HG03342 (cell line): ENCODE results near the gene GPR21.

ENCODE experiments used
- ATAC-seq: cut with Tn5 transposase; IDR thresholded peaks from one replicate; pipeline ENCODE4 v1.9.1; 2021; ENCODE audit warnings: mild to moderate bottlenecking, moderate library complexity; ENCODE audit not compliant: unreplicated experiment

Gene GPR21

GRCh38 chr9:123033352-123033751, at the start of gene GPR21:
Gene GPR21, plus strand, starts transcription at chr9:123033667. Its CDS starts 900 bp downstream, at chr9:123034567.
- no peak for ATAC-seq

GRCh38 chr9:122986010-122986409, 47.5 kb upstream of the GPR21 start:
- ATAC-seq = no peak

- ATAC-seq = no peak
These were observed 45.3 kb upstream of the GPR21 start for GRCh38 chr9:122988141-122988540.

GRCh38 chr9:122988920-122989621, 44.4 kb upstream of the GPR21 start:
- ATAC-seq = peak; percentile 81

- no peak for ATAC-seq
These were observed 42.1 kb upstream of the GPR21 start for GRCh38 chr9:122991370-122991830.

- ATAC-seq = no peak
These were observed 36.9 kb upstream of the GPR21 start for GRCh38 chr9:122996586-122996985.

GRCh38 chr9:122998448-122998847, 35.0 kb upstream of the GPR21 start:
- no peak for ATAC-seq

GRCh38 chr9:123000371-123001068, 32.9 kb upstream of the GPR21 start:
- no peak for ATAC-seq

- ATAC-seq = no peak
These were observed 30.7 kb upstream of the GPR21 start for GRCh38 chr9:123002754-123003153.

GRCh38 chr9:123003466-123003865, 30.0 kb upstream of the GPR21 start:
- ATAC-seq = no peak

- ATAC-seq = no peak
These were observed 27.5 kb upstream of the GPR21 start for GRCh38 chr9:123005964-123006363.

- no peak for ATAC-seq
These were observed 26.2 kb upstream of the GPR21 start for GRCh38 chr9:123007269-123007668.

GRCh38 chr9:123008909-123009308, 24.6 kb upstream of the GPR21 start:
- ATAC-seq = no peak

GRCh38 chr9:123011380-123011779, 22.1 kb upstream of the GPR21 start:
- no peak for ATAC-seq

- no peak for ATAC-seq
These were observed 21.5 kb upstream of the GPR21 start for GRCh38 chr9:123011878-123012528.

GRCh38 chr9:123016631-123017030, 16.8 kb upstream of the GPR21 start:
- no peak for ATAC-seq

GRCh38 chr9:123020796-123021195, 12.7 kb upstream of the GPR21 start:
- no peak for ATAC-seq

GRCh38 chr9:123026425-123026824, 7.0 kb upstream of the GPR21 start:
- ATAC-seq = no peak

- ATAC-seq = no peak
These were observed 6.0 kb upstream of the GPR21 start for GRCh38 chr9:123027517-123027916.

- no peak for ATAC-seq
These were observed 5.3 kb upstream of the GPR21 start for GRCh38 chr9:123028136-123028535.

- ATAC-seq = no peak
These were observed 4.5 kb upstream of the GPR21 start for GRCh38 chr9:123028973-123029372.

GRCh38 chr9:123031963-123032362, 1.5 kb upstream of the GPR21 start:
- no peak for ATAC-seq
